Transverse colon (tissue), 4 donors: ENCODE results near the gene ARID3B. TPM values are rescaled to one million over a fixed set of nuclear protein-coding genes. Genes with fewer than 3 reads are reported as not detected.
"Not testable (repeated sequence)": the region's sequence is repeated elsewhere in the genome, so short reads cannot be mapped to it uniquely, and the experiment has no call there.

Experiments
- DNase-seq: peaks from one replicate; pipeline ENCODE4 v3.0.0-alpha.2; 2019
- H3K27ac ChIP-seq, 4 donors: fragments of 200-600 bp; sonication (generic); 2 replicates each; pipeline ENCODE4 v1.5.1; 2016 to 2018; ENCODE audit warnings: inconsistent platforms in 4 of 4
- H3K27me3 ChIP-seq: fragments of 200-600 bp; sonication (generic); 2 replicates; pipeline ENCODE4 v1.5.1; 2017; ENCODE audit warnings: inconsistent platforms
- H3K36me3 ChIP-seq, 4 donors: fragments of 200-600 bp; sonication (generic); 2 replicates each; pipeline ENCODE4 v1.5.1; 2017 to 2019; ENCODE audit warnings: inconsistent platforms in 4 of 4
- H3K4me1 ChIP-seq, 4 donors: fragments of 200-600 bp; sonication (generic); 2 replicates each; pipeline ENCODE4 v1.5.1; 2017 to 2020; ENCODE audit warnings: inconsistent platforms in 4 of 4
- H3K4me3 ChIP-seq, 4 donors: fragments of 200-600 bp; sonication (generic); 1 replicate in 1 of 4; 2 replicates in 3 of 4; pipeline versions ENCODE4 v1.5.1 to v1.6.1; 2017 to 2019; ENCODE audit warnings: inconsistent platforms in 4 of 4
- H3K9me3 ChIP-seq, 2 donors: fragments of 200-600 bp; sonication (generic); 2 replicates each; pipeline ENCODE4 v1.5.1; 2017 to 2019; ENCODE audit warnings: inconsistent platforms in 2 of 2
- EP300 ChIP-seq: sonication (generic); formaldehyde crosslinking; IDR thresholded peaks from one replicate; pipeline ENCODE4 v1.6.1; 2017; ENCODE audit warnings: antibody characterized with exemption, low read depth
- POLR2A ChIP-seq: fragments of 450-650 bp; IDR thresholded peaks from one replicate; pipeline ENCODE4 v1.6.1; 2016; ENCODE audit warnings: antibody characterized with exemption, mild to moderate bottlenecking, moderate library complexity
- POLR2AphosphoS5 ChIP-seq, 3 donors: sonication (generic); formaldehyde crosslinking; IDR thresholded peaks; one replicate each; pipeline ENCODE4 v1.6.1; 2016; ENCODE audit warnings: antibody characterized with exemption in 3 of 3
- WGBS, 2 donors: methylation state at CpG; one replicate each; pipeline ENCODE4 v1.1.5; 2018; ENCODE audit warnings: low coverage in 1 of 2; 5-methylcytosine and 5-hydroxymethylcytosine counted together
- in situ Hi-C, 4 donors: fragments of 200-750 bp; cut with MboI; loops; one replicate each; pipeline versions ENCODE4 v1.15.0 to v1.15.1; 2017; ENCODE audit warnings: low sequenced_read_pairs in 3 of 4, low pct_ligation_motif_present in 1 of 4, low pct_unique_long_range_greater_than_20kb in 1 of 4
- intact Hi-C: fragments of 100-400 bp; cut with DNase I; formaldehyde crosslinking; loops from one replicate; pipeline ENCODE4 v1.15.1; 2023; ENCODE audit warnings: low total_unique reads
- total RNA-seq, 4 donors: library from RNA; depleted of rRNA; stranded (reverse); fragments of >200 nt; gene quantifications; one replicate each; pipeline ENCODE4 v1.1.0, GENCODE V29; 2016
- TF ChIP-seq, protein P1 (sequence below), 5 experiments: fragments of 200-600 bp in 3 of 5; fragments of 450-650 bp in 2 of 5; sonication (generic) in 3 of 5; IDR thresholded peaks; 1 replicate in 2 of 5; 2 replicates in 3 of 5; pipeline ENCODE4 v1.5.1; 2016 to 2017; ENCODE audit warnings: antibody characterized with exemption in 5 of 5, inconsistent platforms in 3 of 5, mild to moderate bottlenecking in 2 of 5, moderate library complexity in 1 of 5

Gene ARID3B
- total RNA-seq, 4 donors from 2014 or later, result 9.6 to 25.8 (median 12.5) TPM

DNA sequence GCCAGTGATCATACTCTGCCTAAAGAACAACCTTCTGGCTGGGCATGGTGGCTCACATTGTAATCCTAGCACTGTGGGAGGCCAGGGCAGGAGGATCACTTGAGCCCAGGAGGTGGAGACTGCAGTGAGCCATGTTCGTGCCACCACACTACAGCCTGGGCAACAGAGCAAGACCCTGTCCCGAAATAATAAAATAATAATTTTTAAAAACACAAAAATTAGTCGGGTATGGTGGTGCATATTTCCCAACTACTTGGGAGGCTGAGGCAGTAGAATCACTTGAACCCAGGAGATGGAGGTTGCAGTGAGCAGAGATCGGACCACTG is 34.5 kb upstream of the ARID3B start:
- intact Hi-C loops (no loop called here), in situ Hi-C loops (no loop called here)
- DNase-seq, result no peak
- H3K4me1 ChIP-seq, result no peaks in the 10 kb centered on the region
- H3K27ac ChIP-seq, result no peak overlapping the region
- 93 to 97% methylated on average over 2 to 4 of the region's 4 CpGs for WGBS, 2 donors
- H3K4me3 ChIP-seq, result no peak overlapping the region
- H3K36me3 ChIP-seq, result no peaks in the 10 kb centered on the region
- TF ChIP-seq POLR2AphosphoS5 (IDR thresholded peaks at IDR 0.05) (no peak), EP300 (no peak), POLR2A (no peak)
- TF ChIP-seq, protein P1, sequence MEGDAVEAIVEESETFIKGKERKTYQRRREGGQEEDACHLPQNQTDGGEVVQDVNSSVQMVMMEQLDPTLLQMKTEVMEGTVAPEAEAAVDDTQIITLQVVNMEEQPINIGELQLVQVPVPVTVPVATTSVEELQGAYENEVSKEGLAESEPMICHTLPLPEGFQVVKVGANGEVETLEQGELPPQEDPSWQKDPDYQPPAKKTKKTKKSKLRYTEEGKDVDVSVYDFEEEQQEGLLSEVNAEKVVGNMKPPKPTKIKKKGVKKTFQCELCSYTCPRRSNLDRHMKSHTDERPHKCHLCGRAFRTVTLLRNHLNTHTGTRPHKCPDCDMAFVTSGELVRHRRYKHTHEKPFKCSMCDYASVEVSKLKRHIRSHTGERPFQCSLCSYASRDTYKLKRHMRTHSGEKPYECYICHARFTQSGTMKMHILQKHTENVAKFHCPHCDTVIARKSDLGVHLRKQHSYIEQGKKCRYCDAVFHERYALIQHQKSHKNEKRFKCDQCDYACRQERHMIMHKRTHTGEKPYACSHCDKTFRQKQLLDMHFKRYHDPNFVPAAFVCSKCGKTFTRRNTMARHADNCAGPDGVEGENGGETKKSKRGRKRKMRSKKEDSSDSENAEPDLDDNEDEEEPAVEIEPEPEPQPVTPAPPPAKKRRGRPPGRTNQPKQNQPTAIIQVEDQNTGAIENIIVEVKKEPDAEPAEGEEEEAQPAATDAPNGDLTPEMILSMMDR (IDR thresholded peaks at IDR 0.05), result no peak
- no peaks in the 10 kb centered on the region for H3K9me3 ChIP-seq
- H3K27me3 ChIP-seq, result no peaks in the 10 kb centered on the region

GRCh38 chr15:74511583-74511982 is 29.4 kb upstream of the ARID3B start:
- in situ Hi-C loops (no loop called here), intact Hi-C loops (no loop called here)
- peak overlapping the region in 3 of 4 donors; percentile 17 to 52 (median 31) for H3K27ac ChIP-seq
- WGBS, 2 donors, result 80 to 85% methylated on average over 2 to 4 of the region's 4 CpGs
- no peak overlapping the region for H3K4me3 ChIP-seq
- no peaks in the 10 kb centered on the region for H3K27me3 ChIP-seq
- no peaks in the 10 kb centered on the region for H3K9me3 ChIP-seq
- H3K36me3 ChIP-seq, result no peaks in the 10 kb centered on the region
- no peak for TF ChIP-seq POLR2A
- no peak for DNase-seq
- H3K4me1 ChIP-seq, result no peaks in the 10 kb centered on the region

DNA sequence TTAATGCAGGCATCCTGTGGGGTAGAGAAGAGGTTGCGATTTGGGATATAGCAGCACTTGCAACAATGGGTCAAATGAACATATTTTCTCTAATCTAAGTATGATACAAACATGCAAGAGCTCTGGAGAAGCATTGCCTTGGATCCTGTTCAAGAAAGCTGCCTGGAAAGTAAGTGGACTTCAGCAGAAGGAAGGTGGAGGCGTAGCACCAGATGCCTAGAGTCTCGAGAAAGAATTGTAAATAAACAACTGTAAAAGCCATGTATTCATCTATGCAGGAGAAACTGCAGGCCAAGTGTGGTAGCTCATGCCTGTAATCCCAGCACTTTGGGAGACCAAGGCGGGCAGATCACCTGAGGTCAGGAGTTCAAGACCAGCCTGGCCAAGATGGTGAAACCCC is 27.0 kb upstream of the ARID3B start:
- DNase-seq, H3K27ac ChIP-seq, intact Hi-C loops, H3K4me1 ChIP-seq, H3K9me3 ChIP-seq, H3K27me3 ChIP-seq, in situ Hi-C loops, H3K36me3 ChIP-seq, H3K4me3 ChIP-seq: not testable (repeated sequence)
- WGBS, 2 donors, result 60 to 69% methylated on average over 4 of the region's 4 CpGs

GRCh38 chr15:74517096-74517495 is 23.9 kb upstream of the ARID3B start:
- no peaks in the 10 kb centered on the region for H3K27me3 ChIP-seq
- no peak overlapping the region for H3K27ac ChIP-seq
- H3K4me3 ChIP-seq, result no peak overlapping the region
- in situ Hi-C loops, result no loop called here
- intact Hi-C loops, result no loop called here
- TF ChIP-seq, protein P1 (IDR thresholded peaks at IDR 0.05), result no peak
- TF ChIP-seq POLR2A, result no peak
- TF ChIP-seq POLR2AphosphoS5 (IDR thresholded peaks at IDR 0.05), result no peak
- no peak for TF ChIP-seq EP300
- no peak for DNase-seq
- H3K4me1 ChIP-seq, result no peaks in the 10 kb centered on the region
- no peaks in the 10 kb centered on the region for H3K9me3 ChIP-seq
- no peaks in the 10 kb centered on the region for H3K36me3 ChIP-seq

DNA sequence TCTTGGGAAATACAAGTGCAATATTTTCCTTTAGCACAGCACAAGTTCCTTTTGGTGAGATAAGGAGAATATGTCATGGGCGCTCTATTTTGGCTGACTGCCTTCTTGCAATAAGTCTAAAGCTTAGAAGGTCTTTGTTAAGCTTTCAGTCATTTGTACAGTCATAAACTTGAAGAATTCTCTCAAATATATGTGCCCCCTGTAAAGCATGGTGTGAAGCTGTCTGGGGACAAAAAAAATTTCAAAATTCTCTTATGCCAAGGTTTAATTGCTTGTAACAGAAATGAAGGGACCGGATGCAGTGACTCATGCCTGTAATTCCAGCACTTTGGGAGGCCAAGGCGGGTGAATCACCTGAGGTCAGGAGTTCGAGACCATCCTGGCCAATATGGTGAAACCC is 21.7 kb upstream of the ARID3B start:
- Histone ChIP-seq H3K27ac (no peak overlapping the region), H3K9me3 (no peaks in the 10 kb centered on the region), H3K36me3 (no peaks in the 10 kb centered on the region), H3K4me1 (no peaks in the 10 kb centered on the region), H3K4me3 (no peak overlapping the region), H3K27me3 (no peaks in the 10 kb centered on the region)
- 78 to 92% methylated on average over 1 to 4 of the region's 4 CpGs for WGBS, 2 donors
- in situ Hi-C loops, result no loop called here
- no peak for DNase-seq
- TF ChIP-seq POLR2AphosphoS5 (IDR thresholded peaks at IDR 0.05) (no peak), EP300 (no peak), POLR2A (no peak)
- TF ChIP-seq, protein P1 (IDR thresholded peaks at IDR 0.05), result no peak
- intact Hi-C loops, result no loop called here
